Stimulated activated CD8-positive, alpha-beta memory T cell treated with anti-CD3 and anti-CD28 coated beads, Interleukin-7, amount 100 ng/mL, for 24 hours (primary cell): ENCODE measurements around the gene ITGAL.
A peak's percentile ranks its signal among the peaks of the same experiment; 100 is the strongest.
"Not testable (repeated sequence)": the region's sequence is repeated elsewhere in the genome, so short reads cannot be mapped to it uniquely, and the experiment has no call there.

Experiments used
- DNase-seq: peaks from one replicate; pipeline ENCODE4 v3.0.0-alpha.2; 2020; ENCODE audit warnings: low read depth

ITGAL gene

DNA sequence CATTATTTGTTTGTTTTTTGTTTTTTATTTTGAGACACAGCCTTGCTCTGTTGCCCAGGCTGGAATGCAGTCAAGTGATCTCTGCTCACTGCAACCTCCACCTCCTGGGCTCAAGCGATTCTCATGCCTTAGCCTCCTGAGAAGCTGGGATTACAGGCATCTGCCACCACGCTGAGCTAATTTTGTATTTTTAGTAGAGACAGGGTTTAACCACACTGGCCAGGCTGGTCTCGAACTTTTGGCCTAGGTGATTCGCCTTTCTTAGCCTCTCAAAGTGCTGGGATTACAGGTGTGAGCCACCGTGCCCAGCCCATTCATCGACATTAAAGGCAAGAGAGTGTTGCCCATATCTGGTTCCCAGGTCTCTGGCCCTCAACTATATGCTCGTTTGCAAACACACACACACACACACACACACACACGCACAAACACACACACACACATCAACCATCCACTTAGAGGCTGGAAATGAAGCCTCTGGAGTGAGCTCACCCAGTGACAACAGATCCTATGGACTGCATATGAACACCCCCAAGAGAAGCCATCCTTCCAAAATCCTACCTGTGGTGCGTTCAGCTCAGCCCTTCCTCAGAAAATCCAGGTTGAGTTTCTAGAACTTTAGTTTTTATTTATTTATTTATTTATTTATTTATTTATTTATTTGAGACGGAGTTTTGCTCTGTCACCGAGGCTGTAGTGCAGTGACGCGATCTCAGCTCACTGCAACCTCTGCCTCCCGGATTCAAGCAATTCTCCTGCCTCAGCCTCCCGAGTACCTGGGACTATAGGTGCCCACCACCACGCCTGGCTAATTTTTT lies 14.6 kb upstream of the ITGAL start:
- DNase-seq = no peak

DNA sequence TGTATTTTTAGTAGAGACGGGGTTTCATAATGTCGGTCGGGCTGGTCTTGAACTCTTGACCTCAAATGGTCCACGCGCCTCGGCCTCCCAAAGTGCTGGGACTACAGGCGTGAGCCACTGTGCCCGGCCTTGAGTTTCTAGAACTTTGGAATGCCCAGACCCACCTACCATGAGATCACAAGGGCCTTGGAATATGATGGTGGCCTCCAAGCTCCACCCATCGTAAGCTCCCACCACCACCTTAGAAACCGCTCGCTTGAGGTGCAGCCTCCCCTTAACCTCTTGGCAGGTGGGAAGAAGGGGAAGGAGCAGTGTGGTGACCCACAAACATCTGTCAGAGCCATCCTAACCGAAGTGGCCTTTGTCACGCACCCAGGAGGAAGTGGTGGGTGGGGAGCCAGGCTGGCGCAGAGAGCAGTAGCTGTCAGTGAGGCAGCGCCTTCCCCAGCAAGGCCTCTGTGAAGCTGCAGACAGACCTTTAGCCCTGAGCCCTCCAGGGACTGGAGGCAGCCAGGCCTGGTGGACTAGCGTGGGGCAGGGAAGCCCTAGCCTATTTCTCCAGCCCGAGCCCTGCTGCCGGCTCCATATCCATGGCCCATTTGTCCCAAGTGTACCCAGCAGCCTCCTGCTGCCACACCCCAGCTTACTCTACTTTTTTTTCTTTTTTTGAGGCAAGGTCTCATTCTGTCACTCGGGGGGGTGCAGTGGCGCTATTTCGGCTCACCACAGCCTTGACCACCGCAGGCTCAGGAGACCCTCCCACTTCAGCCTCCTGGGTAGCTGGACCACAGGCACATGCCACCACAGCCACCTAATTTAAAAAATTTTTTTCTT lies 13.8 kb upstream of the ITGAL start:
- DNase-seq = peak; percentile 69

DNA sequence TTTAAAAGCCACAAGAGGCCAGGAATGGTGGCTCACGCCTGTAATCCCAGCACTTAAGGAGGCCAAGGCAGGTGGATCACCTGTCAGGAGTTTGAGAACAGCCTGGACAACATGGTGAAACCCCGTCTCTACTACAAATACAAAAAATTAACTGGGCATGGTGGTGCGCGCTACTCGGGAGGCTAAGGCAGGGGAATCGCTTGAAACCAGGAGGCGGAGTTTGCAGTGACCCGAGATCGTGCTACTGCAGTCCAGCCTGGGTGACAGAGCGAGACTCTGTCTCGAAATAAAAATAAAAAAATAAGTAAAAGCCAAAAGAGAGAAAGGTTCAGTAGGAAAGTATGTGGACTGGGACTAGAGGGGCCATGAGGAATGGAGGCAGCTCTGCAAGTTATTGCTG lies 13.1 kb upstream of the ITGAL start:
- no peak for DNase-seq

DNA sequence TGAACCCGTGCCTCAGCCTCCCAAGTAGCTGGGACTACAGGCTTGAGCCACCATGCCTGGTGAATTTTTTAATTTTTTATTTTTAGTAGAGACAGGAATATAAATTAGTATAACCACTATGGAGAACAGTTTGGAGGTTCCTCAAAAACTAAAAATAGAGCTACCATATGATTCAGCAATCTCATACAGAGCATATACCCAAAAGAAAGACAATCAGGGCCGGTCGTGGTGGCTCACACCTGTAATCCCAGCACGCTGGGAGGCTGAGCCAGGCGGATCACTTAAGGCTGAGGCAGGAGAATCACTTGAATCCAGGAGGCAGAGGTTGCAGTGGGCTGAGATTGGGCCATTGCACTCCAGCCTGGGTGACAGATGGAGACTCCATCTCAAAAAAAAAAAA lies 11.1 kb upstream of the ITGAL start:
- not testable (repeated sequence) for DNase-seq

DNA sequence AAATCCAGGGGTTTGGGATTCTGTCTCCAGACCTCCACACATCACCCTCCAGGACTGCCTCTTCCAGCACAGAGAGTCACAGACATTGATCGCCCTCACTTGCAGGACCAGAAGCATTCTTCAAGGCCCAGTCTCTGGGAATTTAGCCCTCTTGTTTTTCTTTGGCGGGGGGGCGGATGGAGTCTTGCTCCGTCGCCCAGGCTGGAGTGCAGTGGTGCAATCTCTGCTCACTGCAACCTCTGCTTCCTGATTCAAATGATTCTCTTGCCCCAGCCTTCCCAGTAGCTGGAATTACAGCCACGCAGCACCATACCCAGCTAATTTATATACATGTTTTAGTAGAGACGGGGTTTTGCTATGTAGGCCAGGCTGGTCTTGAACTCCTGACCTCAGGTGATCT lies 8.5 kb upstream of the ITGAL start:
- DNase-seq = no peak

DNA sequence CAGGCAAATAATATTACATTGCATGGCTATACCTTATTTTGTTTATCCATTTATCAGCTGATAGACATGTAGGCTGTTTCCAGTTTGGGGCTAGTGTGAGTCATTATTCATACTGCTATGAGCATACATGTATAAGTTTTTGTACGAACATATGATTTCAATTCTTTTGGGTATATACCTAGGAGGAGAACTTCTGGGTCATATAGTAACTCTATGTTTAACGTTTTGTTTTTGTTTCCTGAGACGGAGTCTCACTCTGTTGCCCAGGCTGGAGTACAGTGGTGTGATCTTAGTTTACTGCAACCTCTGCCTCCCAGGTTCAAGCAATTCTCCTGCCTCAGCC lies 2.4 kb upstream of the ITGAL start:
- no peak for DNase-seq

DNA sequence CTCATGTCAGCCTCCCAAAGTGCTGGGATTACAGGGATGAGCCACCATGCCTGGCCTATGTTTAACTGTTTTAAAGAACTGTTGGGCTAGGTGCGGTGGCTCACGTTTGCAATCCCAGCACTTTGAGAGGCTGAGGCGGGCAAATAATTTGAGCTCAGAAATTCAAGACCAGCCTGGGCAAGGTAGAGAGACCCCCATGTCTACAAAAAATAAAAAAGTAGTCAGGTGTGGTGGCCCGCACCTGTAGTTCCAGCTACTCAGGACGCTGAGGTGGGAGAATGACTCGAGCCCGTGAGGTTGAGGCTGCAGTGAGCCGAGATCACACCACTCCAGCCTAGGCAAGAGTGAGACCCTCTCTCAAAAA lies 1.9 kb upstream of the ITGAL start:
- no peak for DNase-seq

DNA sequence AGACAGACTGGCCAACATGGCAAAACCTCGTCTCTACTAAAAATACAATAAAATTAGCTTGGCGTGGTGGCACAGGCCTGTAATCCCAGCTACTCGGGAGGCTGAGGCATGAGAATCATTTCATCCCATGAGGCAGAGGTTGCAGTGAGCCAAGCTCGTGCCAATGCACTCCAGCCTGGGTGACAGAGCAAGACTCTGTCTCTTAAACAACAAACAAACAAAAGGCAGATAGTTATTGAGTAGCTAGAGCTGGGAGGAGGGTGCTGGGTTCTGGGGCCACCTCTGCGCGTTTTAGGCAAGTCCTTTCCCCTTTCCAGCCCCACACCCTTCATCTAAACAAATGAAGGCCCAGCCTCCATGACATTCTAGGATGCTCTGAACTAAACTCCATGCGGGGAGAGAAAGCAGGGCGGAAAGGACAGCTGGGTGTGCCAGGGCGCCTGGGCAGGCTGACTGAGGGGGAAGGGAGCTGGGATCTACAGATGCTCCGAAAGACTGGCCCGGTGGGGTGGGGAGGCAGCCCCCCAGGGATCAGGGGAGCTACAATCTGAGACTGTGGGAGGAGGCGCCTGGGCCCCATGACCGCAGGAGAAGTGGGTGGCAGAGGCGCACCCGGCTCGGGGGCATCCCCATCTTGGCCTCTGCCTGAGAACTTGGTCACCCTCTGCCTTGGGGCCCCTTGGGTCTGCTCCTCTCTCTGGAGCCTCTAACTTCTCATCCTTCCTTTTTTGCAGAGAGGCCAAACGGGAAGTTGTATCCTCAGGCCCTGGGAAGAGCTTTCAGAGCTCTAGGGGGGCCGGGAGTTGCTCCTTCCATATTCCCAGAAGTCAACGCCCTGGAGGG lies 910 bp downstream of the ITGAL start:
- peak; percentile 47 for DNase-seq

DNA sequence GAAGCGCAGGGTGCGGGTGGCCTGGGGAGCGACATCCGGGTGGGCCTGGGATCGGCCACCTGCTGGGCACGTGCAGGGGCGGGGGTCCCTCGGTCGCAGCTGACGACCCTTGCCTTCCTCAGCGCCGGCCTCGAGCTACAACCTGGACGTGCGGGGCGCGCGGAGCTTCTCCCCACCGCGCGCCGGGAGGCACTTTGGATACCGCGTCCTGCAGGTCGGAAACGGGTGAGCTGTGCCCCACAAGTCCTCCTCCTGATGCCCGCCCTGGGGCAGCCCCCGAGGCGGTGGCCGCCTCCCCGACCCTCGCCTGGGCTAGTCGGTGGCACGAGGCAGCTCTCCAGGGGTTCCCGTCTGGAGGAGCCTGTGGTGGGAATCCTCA lies 1.5 kb downstream of the ITGAL start:
- DNase-seq = no peak

DNA sequence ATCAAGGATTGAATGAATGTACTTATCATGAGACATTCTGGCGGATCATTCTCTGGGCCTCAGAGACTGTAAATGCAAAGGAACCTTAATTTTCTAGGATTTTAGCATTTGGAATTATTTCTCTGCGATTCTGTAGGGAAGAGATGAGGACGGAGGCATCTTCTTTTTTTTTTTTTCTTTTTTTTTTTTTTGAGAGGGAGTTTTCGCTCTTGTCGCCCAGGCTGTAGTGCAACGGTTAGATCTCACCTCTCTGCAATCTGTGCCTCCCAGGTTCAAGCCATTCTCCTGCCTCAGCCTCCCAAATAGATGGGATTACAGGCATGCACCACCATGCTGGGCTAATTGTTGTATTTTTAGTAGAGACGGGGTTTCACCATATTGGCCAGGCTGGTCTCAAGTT lies 2.1 kb downstream of the ITGAL start:
- DNase-seq = no peak

DNA sequence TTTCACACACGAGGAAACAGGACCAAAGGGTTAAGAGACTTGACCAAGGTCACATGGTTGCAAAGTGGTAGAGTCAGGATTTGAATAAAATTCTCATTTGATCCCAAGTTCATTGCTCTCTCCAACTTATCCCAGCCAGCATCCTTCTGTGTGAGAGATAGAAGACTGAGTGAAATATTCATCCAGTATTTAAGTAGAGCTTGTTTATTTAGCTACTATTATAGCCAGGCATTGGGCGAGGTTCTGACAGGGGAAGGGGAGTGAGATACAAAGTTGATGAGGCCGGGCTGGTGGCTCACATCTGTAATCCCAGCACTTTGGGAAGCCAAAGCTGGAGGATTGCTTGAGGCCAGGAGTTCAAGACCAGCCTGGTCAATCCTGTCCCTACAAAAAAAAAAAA lies 4.4 kb downstream of the ITGAL start:
- DNase-seq = no peak

DNA sequence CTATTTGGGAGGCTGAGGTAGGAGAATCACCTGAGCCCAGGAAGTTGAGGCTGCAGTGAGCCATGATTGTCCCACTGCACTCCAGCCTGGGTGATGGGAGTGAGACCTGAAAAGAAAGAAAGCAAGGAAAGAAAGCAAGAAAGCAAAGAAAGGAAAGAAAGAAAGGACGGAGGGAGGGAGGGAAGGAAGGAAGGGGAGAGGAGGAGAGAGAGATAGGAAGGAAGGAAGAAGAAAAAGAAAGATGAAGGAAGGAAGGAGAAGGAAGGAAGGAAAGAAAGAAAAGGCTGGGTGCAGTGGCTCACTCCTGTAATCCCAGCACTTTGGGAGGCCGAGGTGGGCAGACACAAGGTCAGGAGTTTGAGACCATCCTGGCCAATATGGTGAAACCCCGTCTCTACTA lies 5.2 kb downstream of the ITGAL start:
- DNase-seq = not testable (repeated sequence)

DNA sequence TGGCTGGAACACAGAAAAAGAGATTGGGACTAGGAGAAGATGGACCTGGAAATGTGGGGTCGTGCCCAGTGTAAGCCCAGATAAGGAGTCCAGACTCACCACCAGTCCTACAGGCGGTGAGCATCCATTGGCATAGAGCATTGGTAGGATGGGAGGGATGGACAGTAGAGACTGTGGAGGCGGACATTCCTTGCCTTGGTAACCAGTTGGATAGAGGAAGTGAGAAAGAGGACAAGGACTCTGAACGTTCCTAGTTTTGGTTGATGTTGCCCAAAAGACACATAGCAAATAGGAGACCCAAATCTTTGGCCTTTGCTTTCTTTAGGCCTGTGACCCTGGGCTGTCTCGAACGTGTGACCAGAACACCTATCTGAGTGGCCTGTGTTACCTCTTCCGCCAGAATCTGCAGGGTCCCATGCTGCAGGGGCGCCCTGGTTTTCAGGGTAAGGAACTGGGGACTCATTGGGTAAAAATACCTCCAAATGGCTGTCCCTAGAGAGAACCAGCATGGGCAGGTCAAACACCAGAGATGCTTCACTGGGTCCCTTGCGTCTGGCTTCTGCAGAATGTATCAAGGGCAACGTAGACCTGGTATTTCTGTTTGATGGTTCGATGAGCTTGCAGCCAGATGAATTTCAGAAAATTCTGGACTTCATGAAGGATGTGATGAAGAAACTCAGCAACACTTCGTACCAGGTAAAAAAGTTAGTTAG lies 6.4 kb downstream of the ITGAL start:
- DNase-seq = no peak

DNA sequence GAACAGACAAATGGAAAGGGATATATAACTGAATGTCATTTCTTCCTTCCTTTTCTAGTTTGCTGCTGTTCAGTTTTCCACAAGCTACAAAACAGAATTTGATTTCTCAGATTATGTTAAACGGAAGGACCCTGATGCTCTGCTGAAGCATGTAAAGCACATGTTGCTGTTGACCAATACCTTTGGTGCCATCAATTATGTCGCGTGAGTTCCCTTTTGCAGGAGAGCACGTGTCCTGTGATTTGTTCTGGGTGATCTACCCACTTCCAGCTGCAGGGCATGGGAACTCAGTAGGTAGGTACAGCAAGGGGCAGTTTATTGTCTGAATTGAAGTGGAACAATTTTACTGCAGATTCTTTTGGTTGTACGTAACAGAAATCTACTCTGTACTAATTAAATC lies 8.8 kb downstream of the ITGAL start:
- DNase-seq = no peak

DNA sequence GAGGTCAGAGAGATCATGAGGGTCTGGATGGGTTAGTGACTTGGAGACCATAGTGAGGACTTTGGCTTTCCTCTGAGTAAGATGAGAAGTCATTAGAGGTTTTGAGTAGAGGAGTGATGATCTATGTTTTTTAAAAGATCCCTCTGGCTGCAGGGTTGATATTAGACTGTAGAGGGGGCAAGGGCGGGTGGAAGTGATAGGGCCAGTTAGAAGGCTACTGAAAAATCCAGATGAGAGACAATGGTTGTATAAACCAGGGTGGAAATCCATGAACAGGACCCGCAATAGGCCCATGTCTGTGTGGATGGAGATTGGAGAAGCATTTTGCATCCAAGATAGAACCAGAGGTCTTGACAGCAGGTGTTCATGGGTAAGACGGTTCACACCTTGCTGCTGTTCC lies 9.8 kb downstream of the ITGAL start:
- no peak for DNase-seq

DNA sequence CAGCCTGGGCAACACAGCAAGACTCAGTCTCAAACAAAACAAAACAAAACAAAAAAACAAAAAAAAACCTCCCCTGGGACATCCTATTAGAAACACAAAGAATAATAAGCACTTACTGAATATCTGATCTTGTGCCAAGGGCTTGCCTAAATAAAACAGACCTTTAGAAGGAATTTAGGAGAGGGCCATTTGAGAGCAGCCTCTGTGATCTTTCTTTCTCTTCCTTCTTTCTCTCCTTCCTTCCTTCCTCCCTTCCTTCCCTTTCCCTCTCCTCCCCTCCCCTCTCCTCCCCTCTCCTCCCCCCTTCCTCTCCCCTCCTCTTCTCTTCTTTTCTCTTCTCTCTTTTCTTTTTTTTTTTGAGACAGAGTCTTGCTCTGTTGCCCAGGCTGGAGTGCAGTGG lies 12.3 kb downstream of the ITGAL start:
- no peak for DNase-seq

DNA sequence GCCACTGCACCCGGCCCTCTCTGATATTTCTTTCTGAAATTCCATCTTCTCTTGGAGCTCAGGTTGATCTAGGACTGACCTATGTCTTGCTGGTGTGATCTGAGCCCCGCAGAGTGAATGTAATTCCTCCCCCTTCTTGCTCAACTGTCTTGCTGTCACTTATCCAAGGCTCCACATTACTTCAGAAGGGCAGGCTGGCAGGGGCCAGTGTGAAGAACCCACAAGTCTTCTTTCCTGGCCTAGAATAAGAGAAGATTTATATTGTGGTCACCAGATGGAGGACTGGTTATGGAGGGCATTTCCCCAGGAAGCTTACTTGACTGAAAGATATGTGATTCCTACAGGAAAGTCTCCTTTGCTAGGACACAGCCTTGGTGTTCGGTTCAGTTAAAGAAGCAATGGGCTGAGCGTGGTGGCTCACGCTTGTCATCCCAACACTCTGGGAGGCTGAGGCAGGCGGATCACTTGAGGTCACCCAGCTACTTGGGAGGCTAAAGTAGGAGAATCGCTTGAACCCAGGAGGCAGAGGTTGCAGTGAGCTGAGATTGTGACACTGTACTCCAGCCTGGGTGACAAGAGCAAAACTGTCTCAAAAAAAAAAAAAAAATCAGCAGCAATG lies 13.4 kb downstream of the ITGAL start:
- DNase-seq = no peak

DNA sequence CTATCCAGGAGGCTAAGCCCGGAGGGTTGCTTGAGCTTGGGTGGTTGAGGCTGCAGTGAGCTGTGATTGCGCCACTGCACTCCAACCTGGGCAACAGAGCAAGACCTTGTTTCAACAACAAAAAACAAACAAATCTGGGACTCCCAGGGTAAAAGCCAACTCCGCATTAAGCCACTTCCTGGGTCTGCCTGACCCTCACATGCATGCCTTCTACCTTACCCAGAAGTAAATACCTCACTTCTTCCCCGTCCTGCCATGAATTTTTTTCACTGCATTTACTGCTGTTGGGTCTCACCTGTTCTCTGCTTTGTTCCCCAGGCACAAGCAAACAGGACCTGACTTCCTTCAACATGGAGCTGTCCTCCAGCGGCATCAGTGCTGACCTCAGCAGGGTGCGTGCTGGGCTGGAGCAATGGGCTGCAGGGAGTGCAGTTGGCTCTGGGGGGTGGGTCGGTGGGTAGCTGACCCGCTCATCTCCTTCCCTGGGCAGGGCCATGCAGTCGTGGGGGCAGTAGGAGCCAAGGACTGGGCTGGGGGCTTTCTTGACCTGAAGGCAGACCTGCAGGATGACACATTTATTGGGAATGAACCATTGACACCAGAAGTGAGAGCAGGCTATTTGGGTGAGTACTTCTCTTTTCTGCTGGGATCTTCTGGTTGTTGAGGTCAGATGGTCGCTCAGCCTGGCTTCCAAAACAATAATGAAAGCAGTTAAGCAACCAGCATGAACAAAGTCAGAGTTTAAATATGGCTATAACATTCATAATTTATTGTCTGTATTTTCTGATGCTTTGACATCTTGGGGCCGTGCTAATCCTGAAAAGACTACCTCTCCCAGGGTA lies 16.4 kb downstream of the ITGAL start:
- no peak for DNase-seq

DNA sequence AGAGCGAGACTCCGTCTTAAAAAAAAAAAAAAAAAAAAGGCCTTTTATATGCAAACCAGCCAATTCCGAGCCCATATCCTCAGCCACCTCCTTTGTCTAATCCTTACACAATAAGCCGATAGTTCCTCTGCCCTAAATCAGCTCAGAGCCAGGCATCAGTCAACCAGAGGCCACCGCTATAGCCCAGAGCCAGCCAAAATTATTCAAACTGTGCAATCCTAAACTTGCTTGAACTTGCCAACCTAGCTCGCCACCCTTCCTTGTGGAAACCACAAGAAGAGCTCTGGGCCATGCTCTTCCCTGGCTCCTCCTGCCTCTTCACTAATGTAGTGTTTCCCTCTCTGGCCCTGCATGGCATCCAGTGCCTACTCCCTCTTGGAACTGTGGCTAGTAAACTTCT lies 17.7 kb downstream of the ITGAL start:
- no peak for DNase-seq

DNA sequence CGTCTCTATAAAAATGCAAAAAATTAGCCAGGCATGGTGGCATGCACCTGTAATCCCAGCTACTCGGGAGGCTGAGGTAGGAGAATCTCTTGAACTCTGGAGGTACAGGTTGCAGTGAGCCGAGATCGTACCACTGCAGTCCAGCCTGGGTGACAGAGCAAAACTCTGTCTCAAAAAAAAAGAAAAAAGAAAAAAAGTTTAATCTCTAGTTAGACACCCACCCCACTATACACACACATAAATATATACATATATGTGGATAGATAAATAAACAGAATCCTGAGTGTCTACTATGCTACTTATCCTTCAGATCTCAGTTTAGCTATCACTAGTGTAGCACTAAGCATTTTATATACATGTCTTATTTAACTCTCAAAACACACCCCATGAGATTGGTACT lies 18.7 kb downstream of the ITGAL start:
- no peak for DNase-seq
